Measurements from ENCODE around the gene PCDHGA9. TPM values are rescaled to one million over a fixed set of nuclear protein-coding genes. Genes with fewer than 3 reads are reported as not detected.
"Not testable (repeated sequence)": the region's sequence is repeated elsewhere in the genome, so short reads cannot be mapped to it uniquely, and the experiment has no call there.

PCDHGA9 gene
- total RNA-seq, 1 experiment from 2014 or later = 0.15 TPM

GRCh38 chr5:141374627-141375026 lies 28.0 kb upstream of the PCDHGA9 start:
- H3K9me3 ChIP-seq (ENCODE audit: control insufficient read depth, insufficient read depth, low read depth, low read length) = peaks cover 7% of the 10 kb centered on the region; the same call in 1 of the 2 replicates
- no TSS peak for BruUV-seq (replicated peaks)
- H3K27me3 ChIP-seq (ENCODE audit: control insufficient read depth, insufficient read depth, low read length) = 0 out of 2 replicates have a peak, but pooled peaks cover 2% of the 10 kb centered on the region
- DNase-seq (ENCODE audit: low read depth, low spot score) = no peak
- ChIA-PET CTCF (no interaction called here), POLR2A (interaction anchor here (0.6 kb wide), 1 partner anchor 57 kb away, joined by 4 read pairs; no protein-coding TSS in a partner anchor)
- TF ChIP-seq REST (IDR thresholded peaks at IDR 0.05; ENCODE audit: insufficient read depth in 1 of 2, low read depth in 2 of 2, low read length in 1 of 2) = no peak
- TF ChIP-seq, protein P1, sequence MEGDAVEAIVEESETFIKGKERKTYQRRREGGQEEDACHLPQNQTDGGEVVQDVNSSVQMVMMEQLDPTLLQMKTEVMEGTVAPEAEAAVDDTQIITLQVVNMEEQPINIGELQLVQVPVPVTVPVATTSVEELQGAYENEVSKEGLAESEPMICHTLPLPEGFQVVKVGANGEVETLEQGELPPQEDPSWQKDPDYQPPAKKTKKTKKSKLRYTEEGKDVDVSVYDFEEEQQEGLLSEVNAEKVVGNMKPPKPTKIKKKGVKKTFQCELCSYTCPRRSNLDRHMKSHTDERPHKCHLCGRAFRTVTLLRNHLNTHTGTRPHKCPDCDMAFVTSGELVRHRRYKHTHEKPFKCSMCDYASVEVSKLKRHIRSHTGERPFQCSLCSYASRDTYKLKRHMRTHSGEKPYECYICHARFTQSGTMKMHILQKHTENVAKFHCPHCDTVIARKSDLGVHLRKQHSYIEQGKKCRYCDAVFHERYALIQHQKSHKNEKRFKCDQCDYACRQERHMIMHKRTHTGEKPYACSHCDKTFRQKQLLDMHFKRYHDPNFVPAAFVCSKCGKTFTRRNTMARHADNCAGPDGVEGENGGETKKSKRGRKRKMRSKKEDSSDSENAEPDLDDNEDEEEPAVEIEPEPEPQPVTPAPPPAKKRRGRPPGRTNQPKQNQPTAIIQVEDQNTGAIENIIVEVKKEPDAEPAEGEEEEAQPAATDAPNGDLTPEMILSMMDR (IDR thresholded peaks at IDR 0.05) = no peak
- no peak for TF ChIP-seq SIN3A (IDR thresholded peaks at IDR 0.05; ENCODE audit: borderline replicate concordance, insufficient read depth, low read depth, low read length)
- TF ChIP-seq TCF7L2 (IDR thresholded peaks at IDR 0.05; ENCODE audit: low read depth, low read length) = no peak
- no peak for TF ChIP-seq POLR2AphosphoS5 (IDR thresholded peaks at IDR 0.05; ENCODE audit: low read depth, low read length)
- no peak overlapping the region for H3K4me3 ChIP-seq (ENCODE audit: low read depth in 2 of 2, low read length in 2 of 2)
- no peaks in the 10 kb centered on the region for H3K36me3 ChIP-seq (ENCODE audit: control insufficient read depth, insufficient read depth, low read length)
- no peak overlapping the region for H3K27ac ChIP-seq (ENCODE audit: low read length)
- intact Hi-C loops (cut with micrococcal nuclease; ENCODE audit: unreplicated experiment) = no loop called here
- in situ Hi-C loops (cut with HindIII; ENCODE audit: low pct_unique_long_range_greater_than_20kb, low sequenced_read_pairs) = no loop called here
- H3K4me1 ChIP-seq (ENCODE audit: control insufficient read depth, insufficient read depth, low read length) = no peaks in the 10 kb centered on the region
- ATAC-seq = no peak

DNA sequence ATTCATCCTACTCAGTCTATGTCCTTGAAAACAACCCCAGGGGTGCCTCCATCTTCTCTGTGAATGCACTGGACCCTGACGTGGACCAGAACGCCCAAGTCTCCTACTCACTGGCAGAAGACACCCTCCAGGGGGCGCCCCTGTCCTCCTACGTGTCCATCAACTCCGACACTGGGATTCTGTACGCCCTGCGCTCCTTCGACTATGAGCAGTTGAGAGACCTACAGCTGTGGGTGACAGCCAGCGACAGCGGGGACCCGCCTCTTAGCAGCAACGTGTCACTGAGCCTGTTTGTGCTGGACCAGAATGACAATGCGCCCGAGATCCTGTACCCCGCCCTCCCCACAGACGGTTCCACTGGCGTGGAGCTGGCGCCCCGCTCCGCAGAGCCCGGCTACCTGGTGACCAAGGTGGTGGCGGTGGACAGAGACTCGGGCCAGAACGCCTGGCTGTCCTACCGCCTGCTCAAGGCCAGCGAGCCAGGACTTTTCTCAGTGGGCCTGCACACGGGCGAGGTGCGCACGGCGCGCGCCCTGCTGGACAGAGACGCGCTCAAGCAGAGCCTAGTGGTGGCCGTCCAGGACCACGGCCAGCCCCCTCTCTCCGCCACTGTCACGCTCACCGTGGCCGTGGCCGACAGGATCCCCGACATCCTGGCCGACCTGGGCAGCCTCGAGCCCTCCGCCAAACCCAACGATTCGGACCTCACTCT lies 27.0 kb upstream of the PCDHGA9 start:
- in situ Hi-C loops (cut with HindIII; ENCODE audit: low pct_unique_long_range_greater_than_20kb, low sequenced_read_pairs); intact Hi-C loops (cut with micrococcal nuclease; ENCODE audit: unreplicated experiment): not testable (repeated sequence)

More for the DNA sequence above, 27.0 kb upstream of the PCDHGA9 start:
- POLR2A ChIA-PET; H3K9me3 ChIP-seq (ENCODE audit: control insufficient read depth, insufficient read depth, low read depth, low read length); H3K4me3 ChIP-seq (ENCODE audit: low read depth in 2 of 2, low read length in 2 of 2); H3K27me3 ChIP-seq (ENCODE audit: control insufficient read depth, insufficient read depth, low read length); BruUV-seq (replicated peaks); ATAC-seq; CTCF ChIA-PET; DNase-seq (ENCODE audit: low read depth, low spot score); H3K4me1 ChIP-seq (ENCODE audit: control insufficient read depth, insufficient read depth, low read length); H3K36me3 ChIP-seq (ENCODE audit: control insufficient read depth, insufficient read depth, low read length); H3K27ac ChIP-seq (ENCODE audit: low read length): not testable (repeated sequence)

Measured in Panc1 (cell line).